Hippocampal formation (tissue), 2 donors: Measurements from ENCODE around the gene MYO5B.

ENCODE experiments used
- DNase-seq, 2 donors: peaks; one replicate each; lab custom pipeline; 2025; lab: John Stamatoyannopoulos, UW

The MYO5B gene

GRCh38 chr18:50144540-50144939 lies 50.4 kb downstream of the MYO5B start:
- no peak for DNase-seq

GRCh38 chr18:50143886-50144285 lies 51.1 kb downstream of the MYO5B start:
- DNase-seq, result no peak

GRCh38 chr18:50143294-50143693 lies 51.7 kb downstream of the MYO5B start:
- no peak for DNase-seq

GRCh38 chr18:50142441-50143120 lies 52.4 kb downstream of the MYO5B start:
- no peak for DNase-seq

GRCh38 chr18:50138181-50139064 lies 56.5 kb downstream of the MYO5B start:
- DNase-seq, result no peak

- DNase-seq, result no peak
These were observed 59.0 kb downstream of the MYO5B start for GRCh38 chr18:50135903-50136302.

GRCh38 chr18:50133526-50133925 lies 61.4 kb downstream of the MYO5B start:
- no peak for DNase-seq

GRCh38 chr18:50131591-50131990 lies 63.4 kb downstream of the MYO5B start:
- no peak for DNase-seq

GRCh38 chr18:50128506-50129271 lies 66.3 kb downstream of the MYO5B start:
- DNase-seq, result no peak

GRCh38 chr18:50127516-50128210 lies 67.3 kb downstream of the MYO5B start:
- no peak for DNase-seq

- DNase-seq, result no peak
These were observed 68.5 kb downstream of the MYO5B start for GRCh38 chr18:50126471-50126870.

- DNase-seq, result no peak
These were observed 69.5 kb downstream of the MYO5B start for GRCh38 chr18:50125456-50125855.

- no peak for DNase-seq
These were observed 75.7 kb downstream of the MYO5B start for GRCh38 chr18:50119296-50119695.

- DNase-seq, result no peak
These were observed 77.1 kb downstream of the MYO5B start for GRCh38 chr18:50117863-50118262.

- no peak for DNase-seq
These were observed 79.9 kb downstream of the MYO5B start for GRCh38 chr18:50115095-50115494.

GRCh38 chr18:50114448-50114847 lies 80.5 kb downstream of the MYO5B start:
- DNase-seq, result no peak

GRCh38 chr18:50113726-50114125 lies 81.2 kb downstream of the MYO5B start:
- DNase-seq, result no peak

- no peak for DNase-seq
These were observed 83.5 kb downstream of the MYO5B start for GRCh38 chr18:50111398-50111797.

- DNase-seq, result no peak
These were observed 87.4 kb downstream of the MYO5B start for GRCh38 chr18:50107468-50107977.

GRCh38 chr18:50105027-50105426 lies 89.9 kb downstream of the MYO5B start:
- DNase-seq, result no peak

- no peak for DNase-seq
These were observed 90.5 kb downstream of the MYO5B start for GRCh38 chr18:50104421-50104820.
